GM23338 (cell line): ENCODE data around the gene THOP1. TPM values are rescaled to one million over a fixed set of nuclear protein-coding genes. Genes with fewer than 3 reads are reported as not detected.

Experiments used
- ATAC-seq: fragments of 200-7000 bp; cut with Tn5 transposase; 3 replicates; pipeline ENCODE4 v1.9.1; 2020
- DNase-seq: peaks from one replicate; pipeline ENCODE4 v3.0.0-alpha.2; 2015; ENCODE audit warnings: low spot score
- H2AFZ ChIP-seq: fragments of 200-600 bp; sonication (generic); 2 replicates; pipeline ENCODE4 v1.8.0; 2016; ENCODE audit warnings: antibody characterized with exemption, mild to moderate bottlenecking, moderate library complexity
- H3F3A ChIP-seq: fragments of 200-600 bp; sonication (generic); replicated peaks from 2 replicates; pipeline ENCODE4 v1.8.0; 2017; ENCODE audit warnings: antibody characterized with exemption, mixed run types, low read depth
- H3K27ac ChIP-seq: fragments of 200-600 bp; sonication (generic); 2 replicates; pipeline ENCODE4 v1.6.1; 2016; ENCODE audit warnings: low read depth
- H3K27me3 ChIP-seq: fragments of 200-600 bp; sonication (generic); 2 replicates; pipeline ENCODE4 v1.8.0; 2016; ENCODE audit warnings: mild to moderate bottlenecking, mixed run types, moderate library complexity; ENCODE audit not compliant: insufficient read depth
- H3K36me3 ChIP-seq: fragments of 200-600 bp; sonication (generic); 2 replicates; pipeline ENCODE4 v1.8.0; 2016; ENCODE audit warnings: mild to moderate bottlenecking; ENCODE audit not compliant: insufficient read depth
- H3K4me1 ChIP-seq: fragments of 200-600 bp; sonication (generic); 2 replicates; pipeline ENCODE4 v1.8.0; 2016; ENCODE audit warnings: mild to moderate bottlenecking, moderate library complexity; ENCODE audit not compliant: insufficient read depth
- H3K4me2 ChIP-seq: fragments of 200-600 bp; sonication (generic); 2 replicates; pipeline ENCODE4 v1.7.1; 2017; ENCODE audit warnings: mixed run types
- H3K4me3 ChIP-seq: fragments of 200-600 bp; sonication (generic); 2 replicates; pipeline ENCODE4 v1.6.1; 2016; ENCODE audit warnings: mixed run types
- H3K79me2 ChIP-seq: fragments of 200-600 bp; sonication (generic); replicated peaks from 2 replicates; pipeline ENCODE4 v1.8.0; 2017; ENCODE audit warnings: mild to moderate bottlenecking; ENCODE audit not compliant: insufficient read depth
- H3K9me2 ChIP-seq: fragments of 200-600 bp; sonication (generic); 2 replicates; pipeline ENCODE4 v1.8.0; 2017; ENCODE audit not compliant: insufficient read depth
- H4K20me1 ChIP-seq: fragments of 200-600 bp; sonication (generic); replicated peaks from 2 replicates; pipeline ENCODE4 v1.8.0; 2017; ENCODE audit warnings: mild to moderate bottlenecking; ENCODE audit not compliant: insufficient read depth
- H3K27ac Mint-ChIP-seq: 2 replicates; pipeline ENCODE4 v1.8.0; 2020; ENCODE audit warnings: inconsistent platforms, mild to moderate bottlenecking, moderate library complexity, mixed read lengths
- H3K27me3 Mint-ChIP-seq: 3 replicates; pipeline ENCODE4 v1.8.0; 2022; ENCODE audit warnings: low read depth, mild to moderate bottlenecking, moderate library complexity, mixed read lengths, inconsistent platforms; ENCODE audit not compliant: insufficient read depth, poor library complexity
- H3K36me3 Mint-ChIP-seq: 3 replicates; pipeline ENCODE4 v1.8.0; 2021; ENCODE audit warnings: low read depth, mild to moderate bottlenecking, inconsistent platforms, moderate library complexity, mixed read lengths
- H3K4me1 Mint-ChIP-seq: 3 replicates; pipeline ENCODE4 v1.8.0; 2020; ENCODE audit warnings: mild to moderate bottlenecking, inconsistent platforms, mixed read lengths
- H3K4me3 Mint-ChIP-seq: 3 replicates; pipeline ENCODE4 v1.8.0; 2021; ENCODE audit warnings: moderate library complexity, mild to moderate bottlenecking, inconsistent platforms, mixed read lengths
- H3K9me3 Mint-ChIP-seq: 3 replicates; pipeline ENCODE4 v1.8.0; 2020; ENCODE audit warnings: moderate library complexity, mild to moderate bottlenecking, inconsistent platforms, mixed read lengths
- ETS1 ChIP-seq: IDR thresholded peaks from 2 replicates; pipeline ENCODE4 v1.6.1; 2016; ENCODE audit warnings: antibody characterized with exemption
- EZH2phosphoT487 ChIP-seq: fragments of 200-600 bp; sonication (generic); IDR thresholded peaks from one replicate; pipeline ENCODE4 v1.8.1; 2018; ENCODE audit warnings: antibody characterized with exemption; ENCODE audit not compliant: unreplicated experiment
- NANOG ChIP-seq: IDR thresholded peaks from 2 replicates; pipeline ENCODE4 v1.6.1; 2016; ENCODE audit warnings: antibody characterized with exemption, borderline replicate concordance
- POLR2AphosphoS5 ChIP-seq: IDR thresholded peaks from 2 replicates; pipeline ENCODE4 v1.6.1; 2016; ENCODE audit warnings: antibody characterized with exemption, low read depth
- STAT1 ChIP-seq: IDR thresholded peaks from one replicate; pipeline ENCODE4 v1.6.1; 2016; ENCODE audit warnings: antibody characterized with exemption; ENCODE audit not compliant: unreplicated experiment
- ZNF114 ChIP-seq: fragments of 250-450 bp; sonication (Bioruptor Pico); IDR thresholded peaks from 2 replicates; pipeline ENCODE4 v1.5.0; 2020; ENCODE audit warnings: mild to moderate bottlenecking, moderate library complexity
- ZNF331 ChIP-seq: fragments of 250-450 bp; sonication (Bioruptor Pico); IDR thresholded peaks from 2 replicates; pipeline ENCODE4 v1.5.0; 2020; ENCODE audit warnings: low read depth, mild to moderate bottlenecking, moderate library complexity
- ZNF462 ChIP-seq: fragments of 250-450 bp; sonication (Bioruptor Pico); IDR thresholded peaks from 2 replicates; pipeline ENCODE4 v1.5.0; 2020; ENCODE audit warnings: mild to moderate bottlenecking, moderate library complexity
- polyA plus RNA-seq: library from polyadenylated mRNA; unstranded; fragments of >200 nt; fragmentation: Nextera tagmentation; extraction: Ambion mirVana; gene quantifications from 2 replicates; pipeline ENCODE4 v1.2.1, GENCODE V29; 2016
- total RNA-seq: library from RNA; depleted of rRNA; stranded (reverse); fragments of >200 nt; shearing (Covaris generic); gene quantifications from 2 replicates; pipeline ENCODE4 v1.2.3, GENCODE V29; 2014
- TF ChIP-seq, protein P1 (sequence below), 2 experiments: fragments of 200-600 bp in 1 of 2; sonication (generic) in 1 of 2; conservative IDR thresholded peaks; 2 replicates each; pipeline versions ENCODE4 v1.5.1 to v1.6.1; 2016 to 2017; ENCODE audit warnings: antibody characterized with exemption in 2 of 2, low read depth in 2 of 2, mild to moderate bottlenecking in 2 of 2, moderate library complexity in 1 of 2
- TF ChIP-seq, protein P2 (sequence below): IDR thresholded peaks from one replicate; pipeline ENCODE4 v1.6.1; 2018; ENCODE audit warnings: antibody characterized with exemption; ENCODE audit not compliant: unreplicated experiment

THOP1 gene
- total and polyA plus RNA-seq, 2 experiments from 2014 or later, result 110 to 229 TPM

DNA sequence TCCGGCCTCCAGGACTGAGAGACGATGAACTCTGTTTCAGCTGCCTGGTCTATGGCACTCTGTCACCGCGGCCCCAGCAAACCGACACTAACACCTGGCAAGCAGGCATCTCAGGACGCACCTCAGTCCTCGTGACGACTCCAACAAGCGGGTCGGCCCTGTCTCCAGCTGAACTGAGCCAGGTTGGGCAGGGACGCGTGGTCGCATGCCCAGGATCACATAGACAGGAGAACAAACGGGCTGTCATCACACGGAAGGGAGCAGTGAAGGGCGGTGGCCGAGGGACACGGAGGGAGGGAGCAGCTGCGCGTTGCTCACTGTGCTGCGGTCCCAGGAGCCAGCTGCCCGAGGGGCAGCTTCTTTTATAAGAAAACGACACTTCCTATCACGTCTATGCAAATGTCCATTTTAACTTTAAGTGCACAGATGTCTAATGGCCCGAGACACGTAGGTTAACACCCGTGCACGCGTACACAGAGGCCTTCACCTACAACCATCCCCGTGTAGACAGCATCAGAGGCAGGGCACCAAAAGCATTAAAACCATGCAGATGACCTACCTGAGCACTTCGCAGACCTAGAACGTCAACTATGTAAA lies 11.1 kb upstream of the THOP1 start:
- Histone ChIP-seq H3K4me3 (no peak overlapping the region), H2AFZ (no peak overlapping the region), H3K4me2 (no peak overlapping the region), H3F3A (no peaks in the 10 kb centered on the region), H3K27me3 (no peaks in the 10 kb centered on the region), H3K27ac (no peak overlapping the region), H3K9me2 (no peaks in the 10 kb centered on the region), H3K79me2 (peaks cover 82% of the 10 kb centered on the region), H4K20me1 (peaks cover 47% of the 10 kb centered on the region), H3K4me1 (no peaks in the 10 kb centered on the region), H3K36me3 (no peaks in the 10 kb centered on the region)
- no peaks in the 10 kb centered on the region for H3K9me3 Mint-ChIP-seq
- H3K27ac Mint-ChIP-seq, result peak overlapping the region; percentile 69; the same call in 1 of the 2 replicates
- no peak overlapping the region; the same call in 2 of the 3 replicates for H3K4me3 Mint-ChIP-seq
- no peak for ATAC-seq
- no peaks in the 10 kb centered on the region for H3K4me1 Mint-ChIP-seq
- H3K36me3 Mint-ChIP-seq, result peaks cover 14% of the 10 kb centered on the region
- no peak for TF ChIP-seq EZH2phosphoT487
- TF ChIP-seq ZNF462 (CRISPR knock-in tag), result no peak
- TF ChIP-seq ETS1, result no peak
- TF ChIP-seq ZNF114 (CRISPR knock-in tag), result no peak
- no peak for TF ChIP-seq ZNF331
- TF ChIP-seq, protein P1, sequence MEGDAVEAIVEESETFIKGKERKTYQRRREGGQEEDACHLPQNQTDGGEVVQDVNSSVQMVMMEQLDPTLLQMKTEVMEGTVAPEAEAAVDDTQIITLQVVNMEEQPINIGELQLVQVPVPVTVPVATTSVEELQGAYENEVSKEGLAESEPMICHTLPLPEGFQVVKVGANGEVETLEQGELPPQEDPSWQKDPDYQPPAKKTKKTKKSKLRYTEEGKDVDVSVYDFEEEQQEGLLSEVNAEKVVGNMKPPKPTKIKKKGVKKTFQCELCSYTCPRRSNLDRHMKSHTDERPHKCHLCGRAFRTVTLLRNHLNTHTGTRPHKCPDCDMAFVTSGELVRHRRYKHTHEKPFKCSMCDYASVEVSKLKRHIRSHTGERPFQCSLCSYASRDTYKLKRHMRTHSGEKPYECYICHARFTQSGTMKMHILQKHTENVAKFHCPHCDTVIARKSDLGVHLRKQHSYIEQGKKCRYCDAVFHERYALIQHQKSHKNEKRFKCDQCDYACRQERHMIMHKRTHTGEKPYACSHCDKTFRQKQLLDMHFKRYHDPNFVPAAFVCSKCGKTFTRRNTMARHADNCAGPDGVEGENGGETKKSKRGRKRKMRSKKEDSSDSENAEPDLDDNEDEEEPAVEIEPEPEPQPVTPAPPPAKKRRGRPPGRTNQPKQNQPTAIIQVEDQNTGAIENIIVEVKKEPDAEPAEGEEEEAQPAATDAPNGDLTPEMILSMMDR (conservative IDR thresholded peaks at IDR 0.05; ENCODE audit: low read depth in 2 of 2), result no peak
- TF ChIP-seq, protein P2, sequence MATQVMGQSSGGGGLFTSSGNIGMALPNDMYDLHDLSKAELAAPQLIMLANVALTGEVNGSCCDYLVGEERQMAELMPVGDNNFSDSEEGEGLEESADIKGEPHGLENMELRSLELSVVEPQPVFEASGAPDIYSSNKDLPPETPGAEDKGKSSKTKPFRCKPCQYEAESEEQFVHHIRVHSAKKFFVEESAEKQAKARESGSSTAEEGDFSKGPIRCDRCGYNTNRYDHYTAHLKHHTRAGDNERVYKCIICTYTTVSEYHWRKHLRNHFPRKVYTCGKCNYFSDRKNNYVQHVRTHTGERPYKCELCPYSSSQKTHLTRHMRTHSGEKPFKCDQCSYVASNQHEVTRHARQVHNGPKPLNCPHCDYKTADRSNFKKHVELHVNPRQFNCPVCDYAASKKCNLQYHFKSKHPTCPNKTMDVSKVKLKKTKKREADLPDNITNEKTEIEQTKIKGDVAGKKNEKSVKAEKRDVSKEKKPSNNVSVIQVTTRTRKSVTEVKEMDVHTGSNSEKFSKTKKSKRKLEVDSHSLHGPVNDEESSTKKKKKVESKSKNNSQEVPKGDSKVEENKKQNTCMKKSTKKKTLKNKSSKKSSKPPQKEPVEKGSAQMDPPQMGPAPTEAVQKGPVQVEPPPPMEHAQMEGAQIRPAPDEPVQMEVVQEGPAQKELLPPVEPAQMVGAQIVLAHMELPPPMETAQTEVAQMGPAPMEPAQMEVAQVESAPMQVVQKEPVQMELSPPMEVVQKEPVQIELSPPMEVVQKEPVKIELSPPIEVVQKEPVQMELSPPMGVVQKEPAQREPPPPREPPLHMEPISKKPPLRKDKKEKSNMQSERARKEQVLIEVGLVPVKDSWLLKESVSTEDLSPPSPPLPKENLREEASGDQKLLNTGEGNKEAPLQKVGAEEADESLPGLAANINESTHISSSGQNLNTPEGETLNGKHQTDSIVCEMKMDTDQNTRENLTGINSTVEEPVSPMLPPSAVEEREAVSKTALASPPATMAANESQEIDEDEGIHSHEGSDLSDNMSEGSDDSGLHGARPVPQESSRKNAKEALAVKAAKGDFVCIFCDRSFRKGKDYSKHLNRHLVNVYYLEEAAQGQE, result no peak
- TF ChIP-seq NANOG, result no peak
- no peak for TF ChIP-seq POLR2AphosphoS5
- TF ChIP-seq STAT1, result no peak
- DNase-seq, result no peak
- H3K27me3 Mint-ChIP-seq, result peaks cover 8% of the 10 kb centered on the region
